Cardiac muscle cell (in vitro differentiated cells and primary cell): ENCODE data around the gene NXF2. TPM values are rescaled to one million over a fixed set of nuclear protein-coding genes. Genes with fewer than 3 reads are reported as not detected.

Source experiments
- DNase-seq, 2 donors: peaks; one replicate each; pipeline versions ENCODE4 v3.0.0 to v3.0.0-alpha.2; 2010 to 2017; ENCODE audit warnings: low read depth in 1 of 2, low spot score in 1 of 2
- H3K27ac ChIP-seq: fragments of 200-600 bp; sonication (generic); 2 replicates; pipeline ENCODE4 v1.5.1; 2016
- H3K27me3 ChIP-seq: fragments of 200-600 bp; sonication (generic); 2 replicates; pipeline ENCODE4 v1.6.0; 2016; ENCODE audit warnings: control low read depth
- H3K36me3 ChIP-seq: fragments of 200-600 bp; sonication (generic); 2 replicates; pipeline ENCODE4 v1.5.1; 2016; ENCODE audit warnings: control low read depth
- H3K4me1 ChIP-seq: fragments of 200-600 bp; sonication (generic); 2 replicates; pipeline ENCODE4 v1.8.1; 2017; ENCODE audit warnings: low read depth, mild to moderate bottlenecking, mixed run types
- H3K4me3 ChIP-seq: fragments of 200-600 bp; sonication (generic); 2 replicates; pipeline ENCODE4 v1.5.1; 2016; ENCODE audit warnings: mild to moderate bottlenecking
- H3K9me3 ChIP-seq: fragments of 200-600 bp; sonication (generic); 2 replicates; pipeline ENCODE4 v1.5.1; 2017; ENCODE audit warnings: low read depth, mild to moderate bottlenecking, control low read depth
- polyA plus RNA-seq: library from polyadenylated mRNA; unstranded; fragments of >200 nt; fragmentation: Nextera tagmentation; extraction: Ambion mirVana; gene quantifications from 2 replicates; pipeline ENCODE4 v1.2.1, GENCODE V29; 2016
- total RNA-seq: library from RNA; depleted of rRNA; stranded (reverse); fragments of >200 nt; gene quantifications from 2 replicates; pipeline ENCODE4 v1.2.3, GENCODE V29; 2016
- TF ChIP-seq, protein P1 (sequence below): IDR thresholded peaks from 2 replicates; pipeline ENCODE4 v1.5.1; 2012; ENCODE audit warnings: low read depth, mild to moderate bottlenecking, low read length

The NXF2 gene
- total and polyA plus RNA-seq, 2 experiments from 2014 or later = 0.12 TPM; not detected in 1

DNA sequence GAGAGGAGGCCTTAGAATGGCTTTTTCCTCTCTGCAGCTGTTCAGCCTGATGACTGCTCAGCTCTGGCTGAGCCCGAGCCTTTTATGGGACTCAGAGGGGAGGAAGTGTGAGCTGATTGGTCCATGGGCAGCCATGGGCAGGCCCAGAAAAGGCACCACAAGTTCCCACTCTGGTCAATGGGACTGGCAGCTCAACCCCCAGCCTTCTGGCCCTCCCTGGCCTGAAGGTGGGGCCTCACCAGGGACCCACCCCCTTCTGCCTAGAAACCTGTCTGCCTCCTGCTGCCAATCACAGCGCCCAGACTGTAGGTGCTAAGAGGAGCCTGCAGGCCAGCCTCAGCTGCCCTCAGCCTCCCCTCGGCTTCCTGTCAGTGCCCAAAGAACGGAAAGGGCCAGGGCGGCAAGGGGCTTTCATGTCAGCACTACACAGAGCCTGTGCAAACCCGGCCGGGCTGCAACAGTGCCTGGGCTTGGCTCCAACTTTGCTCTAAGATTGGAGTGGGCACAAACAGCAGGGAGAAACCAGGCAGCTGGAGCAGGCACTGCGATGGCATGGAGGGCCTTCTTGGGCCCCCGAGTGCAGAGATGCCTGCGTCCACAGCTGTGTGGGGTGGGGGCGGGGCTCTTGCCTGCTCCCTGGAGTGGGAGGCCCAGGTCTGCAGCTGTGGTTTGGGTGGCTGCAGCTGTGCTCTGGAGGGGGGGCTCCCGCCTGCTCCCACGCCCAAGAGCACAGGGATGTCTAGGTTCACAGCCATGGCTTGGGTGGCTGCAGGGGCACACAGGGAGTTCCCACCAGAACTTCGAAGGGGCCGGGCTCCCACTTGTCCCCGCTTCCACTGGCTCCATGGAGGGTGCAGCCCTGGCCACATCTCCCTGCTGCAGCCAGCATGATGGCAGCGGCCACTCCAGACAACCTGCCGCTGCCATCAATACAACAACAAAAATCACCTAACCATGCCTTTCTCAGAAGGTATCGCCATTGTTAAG lies 92.6 kb downstream of the NXF2 start:
- H3K9me3 ChIP-seq = no peaks in the 10 kb centered on the region
- H3K27me3 ChIP-seq = no peaks in the 10 kb centered on the region
- H3K4me3 ChIP-seq = no peak overlapping the region
- DNase-seq = no peak
- H3K36me3 ChIP-seq = no peaks in the 10 kb centered on the region
- TF ChIP-seq, protein P1, sequence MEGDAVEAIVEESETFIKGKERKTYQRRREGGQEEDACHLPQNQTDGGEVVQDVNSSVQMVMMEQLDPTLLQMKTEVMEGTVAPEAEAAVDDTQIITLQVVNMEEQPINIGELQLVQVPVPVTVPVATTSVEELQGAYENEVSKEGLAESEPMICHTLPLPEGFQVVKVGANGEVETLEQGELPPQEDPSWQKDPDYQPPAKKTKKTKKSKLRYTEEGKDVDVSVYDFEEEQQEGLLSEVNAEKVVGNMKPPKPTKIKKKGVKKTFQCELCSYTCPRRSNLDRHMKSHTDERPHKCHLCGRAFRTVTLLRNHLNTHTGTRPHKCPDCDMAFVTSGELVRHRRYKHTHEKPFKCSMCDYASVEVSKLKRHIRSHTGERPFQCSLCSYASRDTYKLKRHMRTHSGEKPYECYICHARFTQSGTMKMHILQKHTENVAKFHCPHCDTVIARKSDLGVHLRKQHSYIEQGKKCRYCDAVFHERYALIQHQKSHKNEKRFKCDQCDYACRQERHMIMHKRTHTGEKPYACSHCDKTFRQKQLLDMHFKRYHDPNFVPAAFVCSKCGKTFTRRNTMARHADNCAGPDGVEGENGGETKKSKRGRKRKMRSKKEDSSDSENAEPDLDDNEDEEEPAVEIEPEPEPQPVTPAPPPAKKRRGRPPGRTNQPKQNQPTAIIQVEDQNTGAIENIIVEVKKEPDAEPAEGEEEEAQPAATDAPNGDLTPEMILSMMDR = no peak
- no peak overlapping the region for H3K27ac ChIP-seq
- H3K4me1 ChIP-seq = no peaks in the 10 kb centered on the region

DNA sequence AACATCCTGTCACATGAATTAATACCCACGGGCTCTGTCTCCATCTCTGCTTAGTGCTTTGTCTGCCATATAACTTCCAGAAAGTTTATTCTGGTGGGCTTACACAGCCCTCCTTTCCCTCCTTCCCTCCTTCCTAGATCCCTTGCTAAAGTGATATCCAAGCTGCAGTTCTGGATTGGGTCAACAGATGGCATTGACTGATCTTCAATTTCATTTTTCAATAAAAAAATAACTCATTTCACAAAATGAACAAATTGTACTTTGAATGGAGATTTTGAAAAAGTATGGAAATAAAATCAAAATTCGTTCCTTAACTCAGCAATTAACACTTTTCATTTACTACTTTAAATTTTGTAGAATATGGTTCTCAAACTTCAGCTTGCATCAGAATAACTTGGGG lies 94.9 kb downstream of the NXF2 start:
- TF ChIP-seq, protein P1 = no peak
- Histone ChIP-seq H3K4me1 (no peaks in the 10 kb centered on the region), H3K27me3 (no peaks in the 10 kb centered on the region), H3K27ac (no peak overlapping the region), H3K4me3 (no peak overlapping the region), H3K36me3 (no peaks in the 10 kb centered on the region), H3K9me3 (no peaks in the 10 kb centered on the region)
- no peak for DNase-seq

DNA sequence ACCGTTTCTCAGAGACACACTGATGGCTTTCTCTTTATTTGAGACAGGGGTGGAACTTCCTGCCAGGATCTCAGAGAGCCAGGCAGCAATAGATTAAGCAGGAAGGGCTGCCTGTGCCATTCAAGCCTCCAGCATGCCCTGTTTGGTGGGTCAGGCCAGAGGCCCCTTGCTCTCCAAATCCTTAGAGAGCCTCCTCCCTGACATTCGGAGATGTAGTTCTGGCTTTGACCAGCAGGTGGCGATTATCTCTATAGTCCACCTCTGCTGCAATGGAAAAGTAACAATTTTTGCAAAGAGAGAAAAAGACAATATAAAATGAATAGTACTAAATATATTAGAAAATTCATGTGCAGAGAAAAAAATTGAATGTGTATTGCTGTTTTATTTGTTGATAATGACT lies 98.9 kb downstream of the NXF2 start:
- TF ChIP-seq, protein P1 = peak; percentile 62
- H3K4me3 ChIP-seq = no peak overlapping the region
- no peaks in the 10 kb centered on the region for H3K4me1 ChIP-seq
- no peak overlapping the region for H3K27ac ChIP-seq
- DNase-seq = peak; percentile 39 to 61
- no peaks in the 10 kb centered on the region for H3K36me3 ChIP-seq
- no peaks in the 10 kb centered on the region for H3K27me3 ChIP-seq
- H3K9me3 ChIP-seq = no peaks in the 10 kb centered on the region

Other genes with a start within 250 kb of the NXF2 start
- gene TCEAL2, start 121.5 kb upstream of the NXF2 start, total RNA-seq = 1.2 and 2.4 TPM in 2 replicates
- gene TCEAL2, start 121.5 kb upstream of the NXF2 start, polyA plus RNA-seq = 4.5 and 6.4 TPM in 2 replicates
- not detected in 2 replicates for gene TCEAL6, start 104.7 kb upstream of the NXF2 start, total RNA-seq
- not detected in 2 replicates for gene TCEAL6, start 104.7 kb upstream of the NXF2 start, polyA plus RNA-seq
- 6.3 and 10.6 TPM in 2 replicates for gene BEX5, start 91.2 kb upstream of the NXF2 start, total RNA-seq
- 7.3 and 10.3 TPM in 2 replicates for gene BEX5, start 91.2 kb upstream of the NXF2 start, polyA plus RNA-seq
- not detected in 2 replicates for gene TCP11X1, start 31.9 kb upstream of the NXF2 start, total RNA-seq
- gene TCP11X1, start 31.9 kb upstream of the NXF2 start, polyA plus RNA-seq = not detected in 2 replicates
- gene NXF2B, start 192.8 kb downstream of the NXF2 start, total RNA-seq = not detected in 2 replicates
- 0.23 TPM in 1 of 2 replicates, not detected in the other for gene NXF2B, start 192.8 kb downstream of the NXF2 start, polyA plus RNA-seq
- 0.24 TPM in 1 of 2 replicates, not detected in the other for gene TCP11X2, start 224.6 kb downstream of the NXF2 start, total RNA-seq
- gene TCP11X2, start 224.6 kb downstream of the NXF2 start, polyA plus RNA-seq = not detected in 2 replicates